ENCODE measurements around the gene MED19. TPM values are rescaled to one million over a fixed set of nuclear protein-coding genes. Genes with fewer than 3 reads are reported as not detected.

The MED19 gene
- polyA plus RNA-seq, 3 donors, result 7.1 to 11.3 (median 9.2) TPM

DNA sequence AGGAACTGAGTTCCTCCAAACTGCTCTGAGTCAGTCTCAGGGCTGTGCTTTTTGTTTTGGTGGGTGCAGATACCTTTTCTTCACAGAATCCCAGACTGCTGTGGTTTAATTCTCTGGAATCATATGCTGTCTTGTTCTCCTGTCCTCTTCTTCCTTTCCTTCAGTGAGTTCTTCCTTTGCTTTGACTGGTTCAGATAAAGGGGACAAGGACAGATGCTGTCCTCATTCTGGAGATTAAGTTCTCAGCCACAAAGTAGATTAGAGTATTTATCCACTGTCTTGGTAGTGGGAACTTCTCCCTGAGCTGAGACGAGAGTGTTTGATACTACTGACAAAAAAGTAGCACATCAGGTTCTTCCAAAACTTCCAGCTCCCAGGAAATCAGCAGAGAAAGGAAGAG lies 30.8 kb downstream of the MED19 start:
- WGBS (ENCODE audit: insufficient coverage), result 80% methylated on average over 1 of the region's 1 CpG
- H3K9me3 ChIP-seq (replicated peaks in 1 of 2; ENCODE audit: control insufficient read depth in 1 of 2, insufficient read depth in 1 of 2, low read length in 2 of 2), result no peaks in the 10 kb centered on the region
- no peaks in the 10 kb centered on the region for H3K4me1 ChIP-seq (ENCODE audit: control insufficient read depth in 1 of 2, insufficient read depth in 2 of 2, low read length in 2 of 2)
- no peak overlapping the region for H3K9ac ChIP-seq (ENCODE audit: insufficient read depth, low read length, poor library complexity, severe bottlenecking)
- intact Hi-C loops (cut with micrococcal nuclease), result no loop called here
- peaks cover 0 to 2% (median 0%) of the 10 kb centered on the region in 3 donors for H3K27me3 Mint-ChIP-seq (ENCODE audit: low read depth in 3 of 3)
- no peak overlapping the region for H3K4me3 ChIP-seq (replicated peaks in 1 of 3; ENCODE audit: low read depth in 2 of 3, low read length in 3 of 3)
- H2AFZ ChIP-seq (ENCODE audit: insufficient read depth, low read depth, low read length, poor library complexity, severe bottlenecking), result no peak overlapping the region
- H3K9me3 Mint-ChIP-seq, result no peaks in the 10 kb centered on the region
- peaks cover 5% of the 10 kb centered on the region for H3K4me1 Mint-ChIP-seq
- peaks cover 88% of the 10 kb centered on the region for H4K20me1 ChIP-seq (ENCODE audit: insufficient read depth, low read length)
- H3K4me2 ChIP-seq (replicated peaks; ENCODE audit: extremely low read depth, low read length, poor library complexity, severe bottlenecking), result no peak overlapping the region
- peaks cover 77% of the 10 kb centered on the region for H3K79me2 ChIP-seq (ENCODE audit: insufficient read depth, low read length)
- H3K36me3 Mint-ChIP-seq, result peaks cover 65 to 79% of the 10 kb centered on the region in 2 donors
- DNase-seq, result no peak
- H3K4me3 Mint-ChIP-seq, result no peak overlapping the region
- peaks cover 70 to 95% of the 10 kb centered on the region in 2 donors for H3K36me3 ChIP-seq (replicated peaks in 1 of 2; ENCODE audit: control insufficient read depth in 1 of 2, insufficient read depth in 2 of 2, low read length in 2 of 2)
- TF ChIP-seq, protein P1, sequence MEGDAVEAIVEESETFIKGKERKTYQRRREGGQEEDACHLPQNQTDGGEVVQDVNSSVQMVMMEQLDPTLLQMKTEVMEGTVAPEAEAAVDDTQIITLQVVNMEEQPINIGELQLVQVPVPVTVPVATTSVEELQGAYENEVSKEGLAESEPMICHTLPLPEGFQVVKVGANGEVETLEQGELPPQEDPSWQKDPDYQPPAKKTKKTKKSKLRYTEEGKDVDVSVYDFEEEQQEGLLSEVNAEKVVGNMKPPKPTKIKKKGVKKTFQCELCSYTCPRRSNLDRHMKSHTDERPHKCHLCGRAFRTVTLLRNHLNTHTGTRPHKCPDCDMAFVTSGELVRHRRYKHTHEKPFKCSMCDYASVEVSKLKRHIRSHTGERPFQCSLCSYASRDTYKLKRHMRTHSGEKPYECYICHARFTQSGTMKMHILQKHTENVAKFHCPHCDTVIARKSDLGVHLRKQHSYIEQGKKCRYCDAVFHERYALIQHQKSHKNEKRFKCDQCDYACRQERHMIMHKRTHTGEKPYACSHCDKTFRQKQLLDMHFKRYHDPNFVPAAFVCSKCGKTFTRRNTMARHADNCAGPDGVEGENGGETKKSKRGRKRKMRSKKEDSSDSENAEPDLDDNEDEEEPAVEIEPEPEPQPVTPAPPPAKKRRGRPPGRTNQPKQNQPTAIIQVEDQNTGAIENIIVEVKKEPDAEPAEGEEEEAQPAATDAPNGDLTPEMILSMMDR (IDR thresholded peaks at IDR 0.05), result no peak
- H3K27ac Mint-ChIP-seq, result peak overlapping the region in 1 of 7 donors; percentile 16
- H3K27ac ChIP-seq (ENCODE audit: low read depth in 1 of 2, low read length in 2 of 2), result peak overlapping the region in 1 of 2 donors; percentile 3
- no peaks in the 10 kb centered on the region for H3K27me3 ChIP-seq (ENCODE audit: control insufficient read depth in 2 of 2, insufficient read depth in 2 of 2, low read length in 2 of 2)

GRCh38 chr11:57680552-57680874 lies 31.5 kb downstream of the MED19 start:
- no peak overlapping the region for H3K9ac ChIP-seq (ENCODE audit: insufficient read depth, low read length, poor library complexity, severe bottlenecking)
- Mint-ChIP-seq H3K36me3 (peaks cover 65 to 76% of the 10 kb centered on the region in 2 donors), H3K4me1 (peaks cover 5% of the 10 kb centered on the region), H3K9me3 (no peaks in the 10 kb centered on the region), H3K4me3 (no peak overlapping the region), H3K27me3 (ENCODE audit: low read depth in 3 of 3) (peaks cover 0 to 2% (median 0%) of the 10 kb centered on the region in 3 donors), H3K27ac (peak overlapping the region in 2 of 7 donors; percentile 48 to 58)
- H3K4me1 ChIP-seq (ENCODE audit: control insufficient read depth in 1 of 2, insufficient read depth in 2 of 2, low read length in 2 of 2), result no peaks in the 10 kb centered on the region
- peak overlapping the region in 1 of 2 donors; percentile 29 for H3K27ac ChIP-seq (ENCODE audit: low read depth in 1 of 2, low read length in 2 of 2)
- peaks cover 79% of the 10 kb centered on the region for H3K79me2 ChIP-seq (ENCODE audit: insufficient read depth, low read length)
- H3K27me3 ChIP-seq (ENCODE audit: control insufficient read depth in 2 of 2, insufficient read depth in 2 of 2, low read length in 2 of 2), result no peaks in the 10 kb centered on the region
- no peaks in the 10 kb centered on the region for H3K9me3 ChIP-seq (replicated peaks in 1 of 2; ENCODE audit: control insufficient read depth in 1 of 2, insufficient read depth in 1 of 2, low read length in 2 of 2)
- TF ChIP-seq, protein P1 (IDR thresholded peaks at IDR 0.05), result no peak
- no CpG with 5 or more reads among the region's 2 CpGs for WGBS (ENCODE audit: insufficient coverage)
- no peak overlapping the region for H2AFZ ChIP-seq (ENCODE audit: insufficient read depth, low read depth, low read length, poor library complexity, severe bottlenecking)
- DNase-seq, result no peak
- peaks cover 89% of the 10 kb centered on the region for H4K20me1 ChIP-seq (ENCODE audit: insufficient read depth, low read length)
- intact Hi-C loops (cut with micrococcal nuclease), result no loop called here
- H3K4me3 ChIP-seq (replicated peaks in 1 of 3; ENCODE audit: low read depth in 2 of 3, low read length in 3 of 3), result no peak overlapping the region
- no peak overlapping the region for H3K4me2 ChIP-seq (replicated peaks; ENCODE audit: extremely low read depth, low read length, poor library complexity, severe bottlenecking)
- H3K36me3 ChIP-seq (replicated peaks in 1 of 2; ENCODE audit: control insufficient read depth in 1 of 2, insufficient read depth in 2 of 2, low read length in 2 of 2), result peaks cover 70 to 95% of the 10 kb centered on the region in 2 donors

Measured in CD14-positive monocyte (primary cell).